Endothelial cell (in vitro differentiated cells): ENCODE results near the gene INCENP. TPM values are rescaled to one million over a fixed set of nuclear protein-coding genes. Genes with fewer than 3 reads are reported as not detected.

ENCODE experiments used
- DNase-seq: peaks from one replicate; pipeline ENCODE4 v3.0.0; 2021; ENCODE audit warnings: low spot score
- H3K27ac Mint-ChIP-seq: one replicate; pipeline ENCODE4 v1.8.0; 2021; ENCODE audit warnings: mixed read lengths, inconsistent platforms; ENCODE audit not compliant: unreplicated experiment
- H3K27me3 Mint-ChIP-seq: one replicate; pipeline ENCODE4 v1.8.0; 2021; ENCODE audit warnings: mild to moderate bottlenecking, moderate library complexity, mixed read lengths, inconsistent platforms; ENCODE audit not compliant: unreplicated experiment
- H3K36me3 Mint-ChIP-seq: one replicate; pipeline ENCODE4 v1.8.0; 2021; ENCODE audit warnings: mild to moderate bottlenecking, low read depth, mixed read lengths, inconsistent platforms; ENCODE audit not compliant: unreplicated experiment
- H3K4me1 Mint-ChIP-seq: one replicate; pipeline ENCODE4 v1.8.0; 2021; ENCODE audit warnings: mild to moderate bottlenecking, mixed read lengths, inconsistent platforms; ENCODE audit not compliant: unreplicated experiment
- H3K4me3 Mint-ChIP-seq: one replicate; pipeline ENCODE4 v1.8.0; 2021; ENCODE audit warnings: mild to moderate bottlenecking, mixed read lengths, inconsistent platforms; ENCODE audit not compliant: unreplicated experiment
- H3K9me3 Mint-ChIP-seq: one replicate; pipeline ENCODE4 v1.8.0; 2021; ENCODE audit warnings: mixed read lengths, inconsistent platforms; ENCODE audit not compliant: unreplicated experiment
- total RNA-seq: library from RNA; stranded (reverse); fragmentation: NEBNext Ultra II Directional; extraction: Animal tissue kit (Norgen Biotek cat#: 25700); gene quantifications from one replicate; pipeline ENCODE4 v1.2.1, GENCODE V29; 2021; ENCODE audit not compliant: unreplicated experiment
- TF ChIP-seq, protein P1 (sequence below): fragments of 200-600 bp; sonication (generic); IDR thresholded peaks from one replicate; pipeline ENCODE4 v1.5.0; 2021; ENCODE audit warnings: antibody characterized with exemption; ENCODE audit not compliant: unreplicated experiment

The INCENP gene
- total RNA-seq, 1 donor from 2014 or later, result 26.0 TPM

DNA sequence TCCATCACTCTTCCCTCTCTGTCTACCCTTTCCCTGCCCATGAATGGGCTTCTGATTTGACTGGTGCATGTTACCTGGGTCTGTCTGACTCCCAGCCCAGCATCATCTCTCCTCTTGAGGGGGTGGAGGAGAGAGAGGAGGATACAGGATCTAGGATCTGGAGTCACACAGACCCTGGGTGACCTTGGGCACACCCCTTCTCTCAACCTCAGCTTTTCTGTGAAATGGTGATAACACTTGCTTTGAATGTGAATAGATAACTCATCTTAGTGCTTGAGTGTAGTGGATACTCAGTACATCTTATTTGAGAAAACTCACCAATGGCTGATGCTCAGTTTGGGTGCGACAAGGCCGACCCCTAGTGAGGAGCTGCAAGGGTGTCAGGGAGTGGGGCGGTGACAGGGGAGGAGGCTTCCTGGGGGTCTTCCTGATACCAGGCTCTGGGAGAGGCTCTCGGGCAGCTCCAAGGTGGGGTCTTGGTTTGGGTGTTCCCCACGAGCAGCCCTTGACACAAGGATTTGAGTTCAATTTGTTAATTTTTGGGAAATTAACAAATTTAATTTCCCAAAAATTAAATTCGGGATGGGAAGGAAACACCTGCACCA lies 9.0 kb downstream of the INCENP start:
- peaks cover 4% of the 10 kb centered on the region for H3K27me3 Mint-ChIP-seq
- no peak overlapping the region for H3K27ac Mint-ChIP-seq
- H3K4me3 Mint-ChIP-seq, result no peak overlapping the region
- peaks cover 12% of the 10 kb centered on the region for H3K36me3 Mint-ChIP-seq
- no peaks in the 10 kb centered on the region for H3K4me1 Mint-ChIP-seq
- TF ChIP-seq, protein P1, sequence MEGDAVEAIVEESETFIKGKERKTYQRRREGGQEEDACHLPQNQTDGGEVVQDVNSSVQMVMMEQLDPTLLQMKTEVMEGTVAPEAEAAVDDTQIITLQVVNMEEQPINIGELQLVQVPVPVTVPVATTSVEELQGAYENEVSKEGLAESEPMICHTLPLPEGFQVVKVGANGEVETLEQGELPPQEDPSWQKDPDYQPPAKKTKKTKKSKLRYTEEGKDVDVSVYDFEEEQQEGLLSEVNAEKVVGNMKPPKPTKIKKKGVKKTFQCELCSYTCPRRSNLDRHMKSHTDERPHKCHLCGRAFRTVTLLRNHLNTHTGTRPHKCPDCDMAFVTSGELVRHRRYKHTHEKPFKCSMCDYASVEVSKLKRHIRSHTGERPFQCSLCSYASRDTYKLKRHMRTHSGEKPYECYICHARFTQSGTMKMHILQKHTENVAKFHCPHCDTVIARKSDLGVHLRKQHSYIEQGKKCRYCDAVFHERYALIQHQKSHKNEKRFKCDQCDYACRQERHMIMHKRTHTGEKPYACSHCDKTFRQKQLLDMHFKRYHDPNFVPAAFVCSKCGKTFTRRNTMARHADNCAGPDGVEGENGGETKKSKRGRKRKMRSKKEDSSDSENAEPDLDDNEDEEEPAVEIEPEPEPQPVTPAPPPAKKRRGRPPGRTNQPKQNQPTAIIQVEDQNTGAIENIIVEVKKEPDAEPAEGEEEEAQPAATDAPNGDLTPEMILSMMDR, result no peak
- no peak for DNase-seq
- H3K9me3 Mint-ChIP-seq, result no peaks in the 10 kb centered on the region

DNA sequence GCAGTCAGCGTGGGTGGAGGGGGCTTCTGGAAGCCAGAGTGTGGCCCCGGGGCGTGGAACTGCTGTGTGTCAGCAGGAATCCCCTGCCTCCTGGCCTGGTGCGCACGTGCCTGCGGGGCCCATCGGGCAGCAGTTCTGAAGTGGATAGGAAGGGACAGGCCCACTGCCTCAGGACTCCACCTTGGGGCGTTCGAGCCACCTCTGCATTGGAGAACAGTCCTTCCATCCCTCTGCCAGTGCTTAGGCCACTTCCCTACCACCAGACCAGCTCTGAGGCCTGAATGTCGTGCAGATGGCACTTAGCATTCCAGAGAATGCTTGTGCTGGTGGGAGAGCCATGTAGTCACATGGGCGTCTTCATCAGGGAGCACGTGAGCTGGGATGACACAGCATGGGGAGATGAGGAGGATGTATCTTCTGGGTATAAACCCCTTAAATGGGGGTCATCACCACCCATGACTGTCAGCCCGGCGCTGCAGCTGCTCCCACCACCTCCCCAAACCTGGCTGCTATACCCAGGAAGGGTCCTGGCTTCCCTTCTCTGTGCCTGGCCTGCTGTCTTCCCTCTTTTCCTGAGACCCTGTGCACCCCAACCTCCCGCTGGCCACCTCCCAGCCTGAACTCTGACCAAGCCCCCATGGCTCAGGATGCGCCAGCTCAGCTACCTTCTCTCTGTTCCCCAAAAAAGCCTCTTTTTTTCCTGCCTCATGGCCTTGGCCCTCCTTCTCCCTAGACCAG lies 9.7 kb downstream of the INCENP start:
- Mint-ChIP-seq H3K27me3 (peaks cover 4% of the 10 kb centered on the region), H3K36me3 (peaks cover 11% of the 10 kb centered on the region), H3K9me3 (no peaks in the 10 kb centered on the region), H3K4me3 (no peak overlapping the region), H3K27ac (no peak overlapping the region), H3K4me1 (no peaks in the 10 kb centered on the region)
- TF ChIP-seq, protein P1, result no peak
- no peak for DNase-seq

DNA sequence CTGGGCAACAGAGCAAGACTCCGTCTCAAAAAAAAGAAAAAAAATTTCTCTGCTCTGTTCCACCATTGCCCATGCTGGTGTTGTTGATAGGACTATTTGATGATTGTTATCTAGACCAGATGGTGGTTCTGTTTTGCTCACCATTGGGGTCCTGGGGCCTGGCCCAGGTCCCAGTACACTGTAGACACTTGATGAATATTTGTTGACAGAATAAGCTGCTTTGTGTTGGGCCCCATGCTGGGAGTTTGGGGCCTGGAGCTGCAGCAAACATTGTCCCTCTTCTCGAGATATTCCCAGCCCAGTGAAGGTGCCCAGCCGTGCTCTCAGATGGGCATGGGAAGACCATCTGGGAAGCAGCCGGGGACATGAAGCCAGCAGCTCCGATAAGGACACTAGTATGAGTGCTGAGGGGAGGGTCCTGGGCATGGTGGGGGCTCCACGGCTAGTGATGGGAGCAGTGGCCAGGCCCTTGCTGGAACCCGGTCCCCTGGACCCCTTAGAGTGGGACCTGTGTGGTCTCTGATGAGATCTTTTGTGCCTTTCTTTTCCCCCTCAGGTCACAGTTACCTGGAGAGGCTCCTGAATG lies 13.6 kb downstream of the INCENP start:
- no peaks in the 10 kb centered on the region for H3K9me3 Mint-ChIP-seq
- peaks cover 4% of the 10 kb centered on the region for H3K27me3 Mint-ChIP-seq
- TF ChIP-seq, protein P1, result no peak
- H3K27ac Mint-ChIP-seq, result no peak overlapping the region
- H3K36me3 Mint-ChIP-seq, result no peaks in the 10 kb centered on the region
- no peak overlapping the region for H3K4me3 Mint-ChIP-seq
- no peak for DNase-seq
- no peaks in the 10 kb centered on the region for H3K4me1 Mint-ChIP-seq

DNA sequence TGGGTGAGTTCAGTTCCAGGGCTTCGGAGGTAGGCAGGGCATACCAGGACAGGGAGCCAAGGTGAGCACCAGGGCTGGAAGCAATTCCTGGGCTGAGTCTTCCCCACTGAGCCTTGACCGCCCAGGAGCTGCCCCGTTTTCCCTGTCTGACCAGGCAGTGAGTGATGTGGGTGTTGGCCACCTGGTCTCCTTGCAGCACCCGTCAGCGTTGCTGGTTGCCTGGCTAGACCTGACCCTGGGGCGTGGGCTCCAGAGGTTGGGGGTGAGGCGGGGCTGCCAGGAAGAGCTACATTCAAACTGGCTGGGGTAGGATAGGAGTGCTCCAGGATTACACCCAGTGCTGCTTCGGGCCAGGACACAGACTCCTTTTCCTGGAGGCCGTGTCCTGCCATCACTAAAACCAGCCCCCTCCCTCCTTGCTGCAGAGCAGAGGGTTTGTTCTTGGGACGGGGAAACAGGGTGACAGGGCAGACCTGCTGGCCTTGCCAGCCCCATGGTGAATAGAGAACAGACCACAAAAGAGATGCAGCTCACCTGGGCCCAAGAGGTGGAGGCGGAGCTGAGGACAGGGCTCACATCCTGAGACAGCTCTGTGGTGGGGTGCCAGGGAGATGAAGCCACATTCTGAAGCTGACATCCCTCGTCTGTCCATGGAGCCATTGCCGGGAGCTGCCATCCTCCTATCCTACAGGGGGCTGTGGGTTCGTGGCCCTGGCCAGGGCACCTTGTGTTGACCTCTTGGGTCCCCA lies 14.2 kb downstream of the INCENP start:
- no peak for DNase-seq
- Mint-ChIP-seq H3K9me3 (no peaks in the 10 kb centered on the region), H3K4me1 (no peaks in the 10 kb centered on the region), H3K27me3 (peaks cover 4% of the 10 kb centered on the region), H3K27ac (no peak overlapping the region), H3K36me3 (no peaks in the 10 kb centered on the region), H3K4me3 (no peak overlapping the region)
- TF ChIP-seq, protein P1, result no peak
